B cell (primary cell): Measurements from ENCODE around the gene PIP4K2C. TPM values are rescaled to one million over a fixed set of nuclear protein-coding genes. Genes with fewer than 3 reads are reported as not detected.
A peak's percentile ranks its signal among the peaks of the same experiment; 100 is the strongest.

ENCODE experiments used
- ATAC-seq: fragments of 200-7000 bp; cut with Tn5 transposase; one replicate; pipeline ENCODE4 v1.10.0; 2021; ENCODE audit warnings: low read depth, mild to moderate bottlenecking, moderate number of reproducible peaks, moderate library complexity
- CTCF ChIA-PET: fragments of 350-600 bp; sonication (Branson Sonifier 250); formaldehyde crosslinking; loops from one replicate; lab custom pipeline; 2021; ENCODE audit warnings: antibody characterized with exemption, inconsistent platforms; lab: Charles Lee
- POLR2A ChIA-PET: fragments of 350-600 bp; sonication (Branson Sonifier 250); formaldehyde crosslinking; loops from one replicate; lab custom pipeline; 2021; ENCODE audit warnings: antibody characterized with exemption; lab: Charles Lee
- DNase-seq: peaks from one replicate; pipeline ENCODE4 v3.0.0; 2013
- H2AFZ ChIP-seq: 2 replicates; pipeline ENCODE4 v1.6.1; 2012; ENCODE audit warnings: mild to moderate bottlenecking, low read depth, low read length; ENCODE audit not compliant: insufficient read depth, poor library complexity, severe bottlenecking
- H3K27ac ChIP-seq, 2 donors: 1 replicate in 1 of 2; 2 replicates in 1 of 2; pipeline ENCODE4 v1.5.1; 2012 to 2013; ENCODE audit warnings: low read length in 2 of 2, mild to moderate bottlenecking in 2 of 2, moderate library complexity in 1 of 2
- H3K27me3 ChIP-seq, 4 experiments: fragments of 200-600 bp in 1 of 4; sonication (generic) in 1 of 4; replicated peaks in 1 of 4; 1 replicate in 2 of 4; 2 replicates in 2 of 4; pipeline versions ENCODE4 v1.6.1 to v1.7.0; 2013 to 2016; ENCODE audit warnings: low read length in 3 of 4, mild to moderate bottlenecking in 2 of 4, mixed read lengths in 1 of 4, moderate library complexity in 1 of 4; ENCODE audit not compliant: insufficient read depth in 4 of 4, control insufficient read depth in 3 of 4; ENCODE audit errors: control extremely low read depth in 1 of 4
- H3K36me3 ChIP-seq, 2 experiments: replicated peaks in 1 of 2; 1 replicate in 1 of 2; 2 replicates in 1 of 2; pipeline versions ENCODE4 v1.6.1 to v1.7.1; 2013; ENCODE audit warnings: low read length in 1 of 2; ENCODE audit not compliant: insufficient read depth in 2 of 2, control insufficient read depth in 1 of 2; ENCODE audit errors: control extremely low read depth in 1 of 2, extremely low read depth in 1 of 2
- H3K4me1 ChIP-seq, 2 donors: fragments of 200-600 bp in 1 of 2; sonication (generic) in 1 of 2; 1 replicate in 1 of 2; 2 replicates in 1 of 2; pipeline versions ENCODE4 v1.5.1 to v1.6.1; 2013 to 2017; ENCODE audit warnings: low read length in 2 of 2; ENCODE audit not compliant: control insufficient read depth in 2 of 2, insufficient read depth in 2 of 2
- H3K4me2 ChIP-seq: replicated peaks from 2 replicates; pipeline ENCODE3; 2012; ENCODE audit warnings: mild to moderate bottlenecking, low read depth, low read length; ENCODE audit not compliant: poor library complexity, severe bottlenecking
- H3K4me3 ChIP-seq, 5 experiments: fragments of 200-600 bp in 1 of 5; sonication (generic) in 1 of 5; 1 replicate in 3 of 5; 2 replicates in 2 of 5; pipeline versions ENCODE4 v1.5.1 to v1.7.0; 2011 to 2016; ENCODE audit warnings: low read length in 4 of 5, mild to moderate bottlenecking in 4 of 5, low read depth in 2 of 5, control low read depth in 1 of 5, moderate library complexity in 1 of 5; ENCODE audit not compliant: insufficient read depth in 1 of 5; ENCODE audit errors: control extremely low read depth in 1 of 5, extremely low read depth in 1 of 5
- H3K79me2 ChIP-seq: fragments of 200-600 bp; sonication (generic); one replicate; pipeline ENCODE4 v1.6.0; 2016; ENCODE audit warnings: low read length; ENCODE audit not compliant: control insufficient read depth, insufficient read depth
- H3K9ac ChIP-seq: fragments of 200-600 bp; sonication (generic); 2 replicates; pipeline ENCODE4 v1.6.1; 2017; ENCODE audit warnings: mild to moderate bottlenecking, low read length, moderate library complexity
- H3K9me3 ChIP-seq, 3 donors: one replicate each; pipeline versions ENCODE4 v1.6.1 to v1.7.1; 2013; ENCODE audit warnings: low read length in 2 of 3; ENCODE audit not compliant: control insufficient read depth in 2 of 3, insufficient read depth in 1 of 3; ENCODE audit errors: control extremely low read depth in 1 of 3
- H4K20me1 ChIP-seq: 2 replicates; pipeline ENCODE4 v1.6.0; 2012; ENCODE audit warnings: mild to moderate bottlenecking, low read length; ENCODE audit not compliant: insufficient read depth, control insufficient read depth, poor library complexity, severe bottlenecking
- H3K27ac Mint-ChIP-seq: one replicate; pipeline ENCODE4 v1.8.0; 2021; ENCODE audit warnings: mixed read lengths
- H3K27me3 Mint-ChIP-seq: one replicate; pipeline ENCODE4 v1.8.0; 2021; ENCODE audit warnings: mixed read lengths
- H3K4me1 Mint-ChIP-seq: one replicate; pipeline ENCODE4 v1.8.0; 2021; ENCODE audit warnings: mixed read lengths
- H3K4me3 Mint-ChIP-seq: one replicate; pipeline ENCODE4 v1.8.0; 2021; ENCODE audit warnings: mixed read lengths
- H3K9me3 Mint-ChIP-seq: one replicate; pipeline ENCODE4 v1.8.0; 2022; ENCODE audit warnings: mixed read lengths; ENCODE audit not compliant: insufficient read depth
- CTCF ChIP-seq: fragments of 200-600 bp; IDR thresholded peaks from one replicate; pipeline ENCODE4 v1.8.0; 2022; ENCODE audit warnings: antibody characterized with exemption, mild to moderate bottlenecking
- EZH2 ChIP-seq: IDR thresholded peaks from 2 replicates; pipeline ENCODE4 v1.6.1; 2012; ENCODE audit warnings: borderline replicate concordance, low read depth, mild to moderate bottlenecking, moderate library complexity, low read length; ENCODE audit not compliant: insufficient read depth, poor library complexity, severe bottlenecking
- WGBS: methylation state at CpG from one replicate; pipeline ENCODE4 v1.1.5; 2013; ENCODE audit warnings: missing lambda C conversion rate; ENCODE audit not compliant: insufficient coverage; 5-methylcytosine and 5-hydroxymethylcytosine counted together
- intact Hi-C: fragments of 100-400 bp; cut with micrococcal nuclease; formaldehyde crosslinking; loops from one replicate; pipeline ENCODE4 v1.10.0; 2022
- polyA plus RNA-seq: library from polyadenylated mRNA; depleted of rRNA; stranded (reverse); fragments of >200 nt; gene quantifications from 2 replicates; pipeline ENCODE4 v1.2.3, GENCODE V29; 2012
- total RNA-seq, 2 donors: library from RNA; stranded (reverse); fragments of 120-200 nt in 1 of 2; gene quantifications; 1 replicate in 1 of 2; 2 replicates in 1 of 2; pipeline versions ENCODE4 v1.2.3 to v1.2.4, GENCODE V29; 2013 to 2022

Gene PIP4K2C
- total and polyA plus RNA-seq, 2 donors (not counting 1 experiment from before 2014, with no cell fraction given): 20.1 to 21.3 TPM

GRCh38 chr12:57620936-57621496 lies 30.0 kb downstream of the PIP4K2C start:
- no peaks in the 10 kb centered on the region for H3K36me3 ChIP-seq
- Mint-ChIP-seq H3K4me1 (peaks cover 37% of the 10 kb centered on the region), H3K27me3 (peaks cover 85% of the 10 kb centered on the region), H3K4me3 (peak overlapping the region; percentile 85), H3K9me3 (no peaks in the 10 kb centered on the region), H3K27ac (no peak overlapping the region)
- no peak for ATAC-seq
- no peaks in the 10 kb centered on the region for H3K79me2 ChIP-seq
- H3K9me3 ChIP-seq: peaks cover 0 to 18% (median 0%) of the 10 kb centered on the region in 3 donors
- H4K20me1 ChIP-seq: peaks cover 7% of the 10 kb centered on the region
- H3K9ac ChIP-seq: peak overlapping the region; percentile 56
- H2AFZ ChIP-seq: peak overlapping the region; percentile 58
- intact Hi-C loops: loop anchor here (1.0 to 5.0 kb wide), 4 partner anchors 38 to 162 kb away; partner anchors contain the start of genes ARHGAP9, DDIT3, GLI1 and MBD6
- WGBS: 2% methylated on average over 42 of the region's 42 CpGs
- peak overlapping the region; percentile 92 for H3K4me2 ChIP-seq
- CTCF ChIA-PET: interaction anchor here (0.6 to 5.1 kb wide), 16 partner anchors 9 to 165 kb away, joined by 3 to 122 read pairs (median 5); partner anchors contain the start of genes ARHGAP9 and B4GALNT1
- no peak overlapping the region for H3K27ac ChIP-seq
- peaks cover 0 to 87% (median 62%) of the 10 kb centered on the region in 4 experiments for H3K27me3 ChIP-seq
- POLR2A ChIA-PET: interaction anchor here (0.6 kb wide), 1 partner anchor 27 kb away, joined by 3 read pairs; no protein-coding TSS in a partner anchor
- peak overlapping the region; percentile 13 to 51 (median 47) for H3K4me3 ChIP-seq
- DNase-seq: peak; percentile 58
- TF ChIP-seq CTCF (no peak), EZH2 (no peak)
- peaks cover 32 to 45% of the 10 kb centered on the region in 2 donors for H3K4me1 ChIP-seq
